GM19238 (cell line): ENCODE measurements around the gene SLC13A3.

Source experiments
- DNase-seq: peaks from one replicate; pipeline ENCODE4 v3.0.0; 2011; ENCODE audit warnings: low spot score; ENCODE audit not compliant: insufficient read length

SLC13A3 gene

GRCh38 chr20:46651091-46651962, at the start of gene SLC13A3:
TSS of gene SLC13A3 (minus strand) at chr20:46651459. CDS start at chr20:46651421, 38 bp downstream.
- no peak for DNase-seq

- DNase-seq: no peak
Measured at GRCh38 chr20:46701057-46701456, 49.8 kb upstream of the SLC13A3 start.

- no peak for DNase-seq
Measured at GRCh38 chr20:46700481-46700880, 49.2 kb upstream of the SLC13A3 start.

GRCh38 chr20:46699651-46700359, 48.5 kb upstream of the SLC13A3 start:
- no peak for DNase-seq

- no peak for DNase-seq
Measured at GRCh38 chr20:46698788-46699187, 47.5 kb upstream of the SLC13A3 start.

- DNase-seq: no peak
Measured at GRCh38 chr20:46696791-46697279, 45.6 kb upstream of the SLC13A3 start.

- DNase-seq: no peak
Measured at GRCh38 chr20:46695892-46696291, 44.6 kb upstream of the SLC13A3 start.

- no peak for DNase-seq
Measured at GRCh38 chr20:46694484-46694883, 43.2 kb upstream of the SLC13A3 start.

- no peak for DNase-seq
Measured at GRCh38 chr20:46691196-46691595, 39.9 kb upstream of the SLC13A3 start.

GRCh38 chr20:46690219-46691106, 39.2 kb upstream of the SLC13A3 start:
- DNase-seq: no peak

- no peak for DNase-seq
Measured at GRCh38 chr20:46689754-46690085, 38.5 kb upstream of the SLC13A3 start.

GRCh38 chr20:46689082-46689753, 38.0 kb upstream of the SLC13A3 start, which contains the start of gene TP53RK:
TSS of gene TP53RK (minus strand) at chr20:46689444. CDS start at chr20:46689414, 30 bp downstream.
- peak; percentile 89 for DNase-seq

- peak; percentile 7 for DNase-seq
Measured at GRCh38 chr20:46688151-46689081, 37.2 kb upstream of the SLC13A3 start.

- DNase-seq: no peak
Measured at GRCh38 chr20:46683939-46684750, 32.9 kb upstream of the SLC13A3 start.

- no peak for DNase-seq
Measured at GRCh38 chr20:46683668-46683938, 32.3 kb upstream of the SLC13A3 start.

GRCh38 chr20:46683011-46683667, 31.9 kb upstream of the SLC13A3 start:
- no peak for DNase-seq

- no peak for DNase-seq
Measured at GRCh38 chr20:46682063-46682821, 31.0 kb upstream of the SLC13A3 start.
